DOHH2 (cell line): ENCODE results near the gene KCNQ1.

ENCODE experiments used
- H3F3A ChIP-seq: fragments of 200-600 bp; sonication (generic), shearing (Covaris generic); 2 replicates; pipeline ENCODE4 v1.6.0; 2016; ENCODE audit warnings: antibody characterized with exemption, mild to moderate bottlenecking; ENCODE audit not compliant: control insufficient read depth, insufficient read depth
- H3K27ac ChIP-seq: fragments of 200-600 bp; sonication (generic); 2 replicates; pipeline ENCODE4 v1.5.1; 2014; ENCODE audit warnings: low read depth, mild to moderate bottlenecking, low read length, moderate library complexity
- H3K27me3 ChIP-seq: fragments of 200-600 bp; sonication (generic); 2 replicates; pipeline ENCODE4 v1.6.1; 2014; ENCODE audit warnings: mild to moderate bottlenecking, low read length, mixed read lengths; ENCODE audit not compliant: control insufficient read depth
- H3K36me3 ChIP-seq: fragments of 200-600 bp; sonication (generic); 2 replicates; pipeline ENCODE4 v1.6.1; 2014; ENCODE audit warnings: mild to moderate bottlenecking, low read length, moderate library complexity, mixed read lengths; ENCODE audit not compliant: control insufficient read depth
- H3K4me1 ChIP-seq: fragments of 200-600 bp; sonication (generic); 2 replicates; pipeline ENCODE4 v1.6.1; 2014; ENCODE audit warnings: mild to moderate bottlenecking, low read length, mixed read lengths; ENCODE audit not compliant: control insufficient read depth
- H3K4me2 ChIP-seq: fragments of 200-600 bp; sonication (generic); 2 replicates; pipeline ENCODE4 v1.6.0; 2014; ENCODE audit warnings: mild to moderate bottlenecking, low read length, moderate library complexity
- H3K4me3 ChIP-seq: fragments of 200-600 bp; sonication (generic); 2 replicates; pipeline ENCODE4 v1.5.1; 2014; ENCODE audit warnings: mild to moderate bottlenecking, low read length, mixed read lengths
- H3K79me2 ChIP-seq: fragments of 200-600 bp; sonication (generic); 2 replicates; pipeline ENCODE4 v1.6.1; 2014; ENCODE audit warnings: mild to moderate bottlenecking, low read length, mixed read lengths; ENCODE audit not compliant: control insufficient read depth
- H3K9me2 ChIP-seq: fragments of 200-600 bp; sonication (generic); replicated peaks from 2 replicates; pipeline ENCODE4 v1.6.1; 2014; ENCODE audit warnings: mild to moderate bottlenecking, low read length, mixed read lengths; ENCODE audit not compliant: control insufficient read depth
- H3K9me3 ChIP-seq: fragments of 200-600 bp; sonication (generic); 2 replicates; pipeline ENCODE4 v1.6.1; 2014; ENCODE audit warnings: antibody characterized with exemption, low read length, mixed read lengths; ENCODE audit not compliant: control insufficient read depth, insufficient read depth
- H4K20me1 ChIP-seq: fragments of 200-600 bp; sonication (generic); 2 replicates; pipeline ENCODE4 v1.6.0; 2014; ENCODE audit warnings: low read depth, mild to moderate bottlenecking, antibody characterized with exemption, low read length, moderate library complexity; ENCODE audit not compliant: control insufficient read depth, insufficient read depth
- EZH2phosphoT487 ChIP-seq: fragments of 200-600 bp; sonication (generic); IDR thresholded peaks from 2 replicates; pipeline ENCODE4 v1.6.1; 2017; ENCODE audit warnings: borderline replicate concordance, mild to moderate bottlenecking, antibody characterized with exemption, low read length, moderate library complexity, mixed read lengths
- TF ChIP-seq, protein P1 (sequence below): fragments of 200-600 bp; sonication (generic); IDR thresholded peaks from one replicate; pipeline ENCODE4 v1.5.1; 2014; ENCODE audit warnings: antibody characterized with exemption, mild to moderate bottlenecking, low read depth, low read length; ENCODE audit not compliant: poor library complexity, severe bottlenecking

KCNQ1 gene

DNA sequence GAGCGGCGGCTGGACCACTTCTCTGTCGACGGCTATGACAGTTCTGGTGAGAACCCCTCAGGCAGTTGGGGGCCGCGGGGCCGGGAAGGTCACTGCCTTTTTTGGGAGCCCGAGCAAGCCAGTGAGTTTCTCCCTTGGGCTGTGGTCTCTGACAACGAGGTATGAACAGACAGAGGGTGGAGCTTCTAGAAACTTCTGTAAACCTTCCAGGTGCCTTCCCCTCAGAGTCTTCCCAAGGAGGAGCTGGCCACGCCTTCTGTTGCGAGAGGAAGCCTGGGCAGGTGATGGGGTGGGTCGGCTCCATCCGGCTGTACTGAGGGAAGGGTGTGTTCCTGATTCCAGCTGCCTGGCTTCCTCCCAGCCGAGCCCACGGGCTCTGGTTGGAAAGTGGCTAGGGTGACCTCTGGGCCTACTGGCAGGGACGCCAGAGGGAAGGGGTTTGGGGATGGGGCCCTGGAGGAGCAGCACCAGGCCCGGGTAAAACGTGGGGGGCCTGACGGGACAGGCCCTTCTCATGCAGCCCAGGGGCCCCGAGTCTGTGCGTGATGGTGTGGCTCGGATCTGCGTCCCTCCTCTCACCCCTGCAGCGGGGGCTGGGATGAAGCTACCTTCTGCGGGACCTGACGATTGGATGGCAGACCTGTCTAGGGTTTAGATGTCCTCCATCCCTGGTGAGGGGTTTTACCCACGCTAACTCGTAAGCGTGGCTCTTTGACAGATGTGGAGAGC, 144.2 kb downstream of the KCNQ1 start:
- H3K27me3 ChIP-seq: no peaks in the 10 kb centered on the region
- no peaks in the 10 kb centered on the region for H3K36me3 ChIP-seq
- H4K20me1 ChIP-seq: no peaks in the 10 kb centered on the region
- H3K4me1 ChIP-seq: no peaks in the 10 kb centered on the region
- H3K4me2 ChIP-seq: no peak overlapping the region
- H3K4me3 ChIP-seq: no peak overlapping the region
- no peaks in the 10 kb centered on the region for H3K9me2 ChIP-seq
- H3K27ac ChIP-seq: no peak overlapping the region
- H3K79me2 ChIP-seq: no peaks in the 10 kb centered on the region
- no peaks in the 10 kb centered on the region for H3K9me3 ChIP-seq
- no peaks in the 10 kb centered on the region for H3F3A ChIP-seq
- TF ChIP-seq, protein P1, sequence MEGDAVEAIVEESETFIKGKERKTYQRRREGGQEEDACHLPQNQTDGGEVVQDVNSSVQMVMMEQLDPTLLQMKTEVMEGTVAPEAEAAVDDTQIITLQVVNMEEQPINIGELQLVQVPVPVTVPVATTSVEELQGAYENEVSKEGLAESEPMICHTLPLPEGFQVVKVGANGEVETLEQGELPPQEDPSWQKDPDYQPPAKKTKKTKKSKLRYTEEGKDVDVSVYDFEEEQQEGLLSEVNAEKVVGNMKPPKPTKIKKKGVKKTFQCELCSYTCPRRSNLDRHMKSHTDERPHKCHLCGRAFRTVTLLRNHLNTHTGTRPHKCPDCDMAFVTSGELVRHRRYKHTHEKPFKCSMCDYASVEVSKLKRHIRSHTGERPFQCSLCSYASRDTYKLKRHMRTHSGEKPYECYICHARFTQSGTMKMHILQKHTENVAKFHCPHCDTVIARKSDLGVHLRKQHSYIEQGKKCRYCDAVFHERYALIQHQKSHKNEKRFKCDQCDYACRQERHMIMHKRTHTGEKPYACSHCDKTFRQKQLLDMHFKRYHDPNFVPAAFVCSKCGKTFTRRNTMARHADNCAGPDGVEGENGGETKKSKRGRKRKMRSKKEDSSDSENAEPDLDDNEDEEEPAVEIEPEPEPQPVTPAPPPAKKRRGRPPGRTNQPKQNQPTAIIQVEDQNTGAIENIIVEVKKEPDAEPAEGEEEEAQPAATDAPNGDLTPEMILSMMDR: no peak
- no peak for TF ChIP-seq EZH2phosphoT487

DNA sequence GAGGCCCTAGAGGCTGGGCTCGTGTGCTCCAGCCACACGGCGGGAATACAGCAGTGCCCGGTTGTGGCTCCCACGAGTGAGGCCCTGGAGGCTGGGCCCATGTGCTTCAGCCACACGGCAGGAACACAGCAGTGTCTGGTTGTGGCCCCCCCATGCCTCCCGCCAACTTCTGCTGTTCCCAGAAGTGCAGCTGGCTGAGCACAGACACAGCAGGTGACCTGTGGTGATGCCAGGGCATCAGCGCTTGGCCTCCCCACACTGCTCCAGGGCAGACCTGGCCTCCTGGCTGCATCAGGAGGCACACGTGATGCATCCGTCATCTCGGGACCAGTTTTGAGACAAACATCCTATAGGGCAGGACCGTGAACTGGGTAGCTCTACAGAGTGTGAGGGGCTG, 144.7 kb downstream of the KCNQ1 start:
- no peaks in the 10 kb centered on the region for H3K79me2 ChIP-seq
- H3K4me2 ChIP-seq: no peak overlapping the region
- H3F3A ChIP-seq: no peaks in the 10 kb centered on the region
- no peaks in the 10 kb centered on the region for H3K36me3 ChIP-seq
- H3K9me2 ChIP-seq: no peaks in the 10 kb centered on the region
- H3K27ac ChIP-seq: no peak overlapping the region
- H3K9me3 ChIP-seq: no peaks in the 10 kb centered on the region
- no peak overlapping the region for H3K4me3 ChIP-seq
- H3K4me1 ChIP-seq: no peaks in the 10 kb centered on the region
- no peaks in the 10 kb centered on the region for H4K20me1 ChIP-seq
- H3K27me3 ChIP-seq: no peaks in the 10 kb centered on the region
- TF ChIP-seq EZH2phosphoT487: no peak
- TF ChIP-seq, protein P1: no peak

DNA sequence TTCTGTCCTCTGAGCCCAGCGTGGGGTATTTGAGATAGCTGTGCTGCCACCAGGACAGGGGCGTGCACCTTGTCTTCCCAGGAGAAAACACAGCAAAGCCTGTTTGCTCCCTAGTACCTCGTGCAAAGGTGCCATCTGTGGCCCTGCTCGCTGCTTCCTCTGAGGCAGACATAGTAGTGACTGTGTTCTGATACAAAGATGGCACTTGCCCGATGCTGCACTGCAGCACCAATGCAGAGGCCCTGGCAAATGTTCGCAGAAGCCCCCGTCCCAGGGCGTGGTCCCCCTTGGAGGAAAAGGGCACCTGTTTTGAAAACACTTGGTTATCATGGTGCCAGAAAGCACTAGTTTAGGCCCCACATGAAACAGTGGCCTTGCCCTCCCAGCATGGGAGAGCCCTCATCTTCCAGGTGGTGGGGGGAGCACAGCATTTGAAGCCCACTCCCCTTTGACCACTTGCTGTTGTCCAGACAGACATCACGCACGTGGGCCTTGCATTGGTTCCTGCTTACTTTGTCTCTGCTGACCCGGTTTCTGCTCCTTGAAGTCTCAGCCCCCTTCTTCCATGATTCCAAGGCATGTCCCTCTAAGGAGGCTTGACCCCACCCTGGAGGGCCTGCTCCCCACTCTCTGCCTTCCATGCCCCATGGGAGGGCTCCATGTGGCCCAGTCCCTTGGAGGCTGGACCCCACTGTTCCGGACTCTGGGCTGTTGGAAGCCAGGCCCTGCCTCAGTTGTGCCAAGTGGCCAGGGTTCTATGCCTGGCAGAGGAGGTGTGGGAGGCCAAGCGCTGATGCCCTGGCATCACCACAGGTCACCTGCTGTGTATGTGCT, 145.5 kb downstream of the KCNQ1 start:
- Histone ChIP-seq H3K4me1 (no peaks in the 10 kb centered on the region), H3K27ac (no peak overlapping the region), H3K4me3 (no peak overlapping the region), H3K9me3 (no peaks in the 10 kb centered on the region), H3K36me3 (no peaks in the 10 kb centered on the region), H3F3A (no peaks in the 10 kb centered on the region), H3K79me2 (no peaks in the 10 kb centered on the region), H3K9me2 (no peaks in the 10 kb centered on the region), H3K4me2 (no peak overlapping the region), H4K20me1 (no peaks in the 10 kb centered on the region), H3K27me3 (peaks cover 2% of the 10 kb centered on the region; the same call in 1 of the 2 replicates)
- TF ChIP-seq, protein P1: no peak
- TF ChIP-seq EZH2phosphoT487: no peak
